ENCODE results near the gene RIC3. TPM values are rescaled to one million over a fixed set of nuclear protein-coding genes. Genes with fewer than 3 reads are reported as not detected.

Gene RIC3
- total and polyA plus RNA-seq, 2 of the 8 experiments (the other 6 are each of a cell fraction or from before 2014, with no cell fraction given), result 6.4 to 15.5 TPM

- H3K36me3 ChIP-seq (ENCODE audit: control insufficient read depth in 2 of 4, insufficient read depth in 4 of 4, low read length in 3 of 4), result peaks cover 0 to 3% (median 1%) of the 10 kb centered on the region in 4 experiments; a peak in 3 of 8 replicates
- H4K91ac ChIP-seq (replicated peaks; ENCODE audit: insufficient read length, low read length), result no peak overlapping the region
- no peak overlapping the region for H2BK12ac ChIP-seq (ENCODE audit: low read depth, low read length)
- H4K5ac ChIP-seq (ENCODE audit: insufficient read length, low read depth, low read length), result no peak overlapping the region
- 0 out of 2 replicates have a peak overlapping the region, but pooled peaks have one; percentile 46 for H2BK15ac ChIP-seq (ENCODE audit: low read length)
- no peak overlapping the region for H3K4me2 ChIP-seq (ENCODE audit: insufficient read depth in 1 of 2, low read depth in 2 of 2, low read length in 2 of 2)
- FAIRE-seq (no peak), DNase-seq (ENCODE audit: low read depth in 1 of 2, low spot score in 2 of 2) (no peak)
- no peak overlapping the region for H3K14ac ChIP-seq (ENCODE audit: insufficient read length)
- no peak overlapping the region for H3K56ac ChIP-seq (replicated peaks; ENCODE audit: insufficient read length, low read depth, low read length)
- peaks cover 3 to 21% (median 12%) of the 10 kb centered on the region in 4 experiments for H3K4me1 ChIP-seq (replicated peaks in 1 of 4; ENCODE audit: control insufficient read depth in 3 of 4, insufficient read depth in 4 of 4, low read length in 3 of 4)
- H3K4ac ChIP-seq (replicated peaks; ENCODE audit: insufficient read length, low read depth, low read length), result no peak overlapping the region
- no peak overlapping the region for H3K23ac ChIP-seq (ENCODE audit: insufficient read length)
- no peak overlapping the region for H2BK120ac ChIP-seq (replicated peaks; ENCODE audit: low read depth, low read length)
- no peak overlapping the region for H3K18ac ChIP-seq (ENCODE audit: extremely low read depth, low read length)
- ChIA-PET POLR2A (ENCODE audit: partially characterized antibody) (interaction anchor here (0.9 to 3.9 kb wide), 9 partner anchors 10 to 194 kb away, joined by 3 to 15 read pairs (median 8); no protein-coding TSS in a partner anchor), CTCF (ENCODE audit: partially characterized antibody) (interaction anchor here (0.6 to 30.2 kb wide), 36 partner anchors 9 to 1278 kb away, joined by 3 to 1283 read pairs (median 5); partner anchors contain the start of gene TUB)
- WGBS, 2 experiments (ENCODE audit: extremely low coverage in 1 of 2, insufficient coverage in 1 of 2, insufficient read length in 1 of 2, insufficient replicate concordance in 2 of 2, low coverage in 1 of 2, low lambda C conversion rate in 2 of 2, missing lambda C conversion rate in 1 of 2), result 86% methylated on average over 16 of the region's 17 CpGs; no CpG with 5 or more reads in 1 of the 2 experiments
- H3K23me2 ChIP-seq (ENCODE audit: low read depth, low read length), result no peaks in the 10 kb centered on the region
- peaks cover 17% of the 10 kb centered on the region for H3K79me1 ChIP-seq (ENCODE audit: low read depth, low read length)
- no peak overlapping the region for H2BK5ac ChIP-seq (ENCODE audit: low read depth, low read length)
- H3K27me3 ChIP-seq (replicated peaks in 1 of 4; ENCODE audit: control insufficient read depth in 3 of 4, extremely low read depth in 1 of 4, insufficient read depth in 3 of 4, low read length in 3 of 4), result no peaks in the 10 kb centered on the region; a peak in 1 of 7 replicates
- no peak overlapping the region for H3K27ac ChIP-seq (ENCODE audit: low read depth, low read length)
- no peak overlapping the region for H3K4me3 ChIP-seq (ENCODE audit: extremely low read depth in 1 of 4, insufficient read depth in 2 of 4, low read depth in 3 of 4, low read length in 4 of 4)
- peaks cover 8 to 37% of the 10 kb centered on the region in 2 experiments for H4K20me1 ChIP-seq (replicated peaks in 1 of 2; ENCODE audit: control insufficient read depth in 1 of 2, insufficient read depth in 2 of 2, low read length in 2 of 2)
- H4K8ac ChIP-seq (ENCODE audit: extremely low read depth, insufficient read depth, low read length), result no peak overlapping the region
- H2BK20ac ChIP-seq (ENCODE audit: low read length), result no peak overlapping the region
- no peaks in the 10 kb centered on the region for H3K9me3 ChIP-seq (ENCODE audit: insufficient read depth in 2 of 2, low read depth in 1 of 2, low read length in 1 of 2)
- H3K9ac ChIP-seq (replicated peaks in 1 of 4; ENCODE audit: extremely low read depth in 1 of 4, low read depth in 3 of 4, low read length in 3 of 4), result no peak overlapping the region
- H3K79me2 ChIP-seq (ENCODE audit: control insufficient read depth in 1 of 2, insufficient read depth in 2 of 2, low read length in 2 of 2), result peaks cover 0 to 23% of the 10 kb centered on the region in 2 experiments; a peak in 2 of 4 replicates
- H2AFZ ChIP-seq (ENCODE audit: low read length), result no peak overlapping the region
- H2AK5ac ChIP-seq (ENCODE audit: low read depth, low read length), result no peak overlapping the region; the same call in 1 of the 2 replicates
- TF ChIP-seq CEBPB (IDR thresholded peaks at IDR 0.05; ENCODE audit: low read depth, low read length), result no peak
- no peak for TF ChIP-seq NRF1 (IDR thresholded peaks at IDR 0.05; ENCODE audit: low read depth, low read length)
- TF ChIP-seq CTCF (IDR thresholded peaks at IDR 0.05; ENCODE audit: control extremely low read depth in 1 of 3, insufficient read depth in 1 of 3, low read depth in 1 of 3, low read length in 3 of 3), result peak in 1 of 3 experiments; percentile 17; a peak in 1 of 4 replicates
- peak in 1 of 2 experiments; percentile 19; a peak in 1 of 4 replicates for TF ChIP-seq RAD21 (IDR thresholded peaks at IDR 0.05 in 1 of 2, conservative IDR thresholded peaks at IDR 0.05 in 1 of 2; ENCODE audit: low read depth in 2 of 2, low read length in 2 of 2)
Observed at GRCh38 chr11:8089791-8090510, 78.9 kb downstream of the RIC3 start.
